HL-60/S4 treated with phorbol 12-myristate 13-acetate at 8.2 ng/mL for 4 days and 3 days (cell line): ENCODE results near the gene KARS1.

Source experiments
- in situ Hi-C: fragments of 300-500 bp; cut with MboI; formaldehyde crosslinking; loops from 2 replicates; pipeline ENCODE4 v1.15.0; 2022; ENCODE audit warnings: low sequenced_read_pairs

The KARS1 gene

GRCh38 chr16:75588716-75589115 lies 58.7 kb downstream of the KARS1 start:
- in situ Hi-C loops, result no loop called here

DNA sequence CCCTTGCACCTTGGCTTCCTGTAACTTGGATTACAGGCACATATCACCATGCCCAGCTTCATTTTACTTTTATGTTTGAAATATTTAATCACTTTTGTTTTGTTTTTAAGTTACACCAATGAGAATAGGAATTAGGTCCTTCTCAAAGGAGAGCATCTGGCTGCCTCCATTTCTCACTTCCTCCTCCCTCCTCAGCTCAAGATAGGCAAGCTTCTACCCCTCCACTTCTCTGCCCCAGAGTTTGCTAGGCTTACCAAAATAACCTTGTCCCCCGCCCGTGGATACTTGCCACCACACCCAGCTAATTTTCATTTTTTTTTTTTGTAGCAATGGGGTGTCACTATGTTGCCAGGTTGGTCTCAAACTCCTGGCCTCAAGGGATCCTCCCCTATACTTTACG lies 63.4 kb downstream of the KARS1 start:
- in situ Hi-C loops, result no loop called here

GRCh38 chr16:75579281-75579834 lies 68.1 kb downstream of the KARS1 start:
- in situ Hi-C loops, result no loop called here

GRCh38 chr16:75578725-75579124 lies 68.7 kb downstream of the KARS1 start:
- in situ Hi-C loops, result no loop called here

GRCh38 chr16:75578212-75578611 lies 69.3 kb downstream of the KARS1 start:
- in situ Hi-C loops, result no loop called here
